K562 (cell line): ENCODE measurements around the gene PCDH9. TPM values are rescaled to one million over a fixed set of nuclear protein-coding genes. Genes with fewer than 3 reads are reported as not detected.

Experiments used
- ATAC-seq: fragments of 200-7000 bp; cut with Tn5 transposase; 3 replicates; pipeline ENCODE4 v1.9.1; 2020; ENCODE audit warnings: moderate library complexity
- BruUV-seq: library from RNA; stranded (reverse); fragments of 400-500 nt; replicated peaks from 2 replicates; lab custom pipeline; 2021; lab: Mats Ljungman, UMichigan
- CTCF ChIA-PET: fragments of 300-600 bp; formaldehyde crosslinking; extraction: SDS; loops from one replicate; lab custom pipeline; 2021; ENCODE audit warnings: low intra/inter-chr PET ratio; lab: Yijun Ruan, JAX
- POLR2A ChIA-PET: fragments of 300-600, 350-650 bp; sonication (Branson Sonifier 250); formaldehyde crosslinking; extraction: SDS; loops from one replicate; lab custom pipeline; 2021; ENCODE audit warnings: antibody characterized with exemption, inconsistent platforms; lab: Yijun Ruan, JAX
- DNase-seq, 4 experiments: peaks; one replicate each; pipeline versions ENCODE4 v3.0.0 to v3.0.0-alpha.2; 2011 to 2018; ENCODE audit warnings: low spot score in 3 of 4, mixed read lengths in 3 of 4; ENCODE audit errors: extremely low read depth in 1 of 4
- FAIRE-seq: peaks from 2 replicates; lab custom pipeline; 2011; peaks lifted over from hg19 to GRCh38; lab: Jason Lieb, UNC
- H2AFZ ChIP-seq: 2 replicates; pipeline ENCODE4 v1.6.0; 2011; ENCODE audit warnings: low read depth, low read length, control low read depth, inconsistent platforms
- H3K27ac ChIP-seq: fragments of 200-600 bp; 3 replicates; pipeline ENCODE4 v1.8.0; 2011; ENCODE audit warnings: low read depth, mild to moderate bottlenecking, control low read depth, inconsistent platforms, low read length, moderate library complexity, mixed read lengths; ENCODE audit errors: extremely low read depth
- H3K27me3 ChIP-seq, 2 experiments: fragments of 300-600 bp in 1 of 2; 2 replicates in 1 of 2; 3 replicates in 1 of 2; pipeline versions ENCODE4 v1.6.0 to v1.8.0; 2011; ENCODE audit warnings: inconsistent platforms in 2 of 2, low read length in 2 of 2, mild to moderate bottlenecking in 1 of 2, mixed read lengths in 1 of 2, moderate library complexity in 1 of 2; ENCODE audit not compliant: control insufficient read depth in 2 of 2, insufficient read depth in 2 of 2
- H3K36me3 ChIP-seq: fragments of 300-600 bp; 3 replicates; pipeline ENCODE4 v1.8.0; 2011; ENCODE audit warnings: mild to moderate bottlenecking, low read length, inconsistent platforms; ENCODE audit not compliant: control insufficient read depth, insufficient read depth
- H3K4me1 ChIP-seq, 2 experiments: fragments of 200-600 bp in 1 of 2; replicated peaks in 1 of 2; 2 replicates in 1 of 2; 3 replicates in 1 of 2; pipeline versions ENCODE4 v1.5.1 to v1.8.0; 2011; ENCODE audit warnings: inconsistent platforms in 2 of 2, low read length in 2 of 2, mild to moderate bottlenecking in 1 of 2, mixed read lengths in 1 of 2, moderate library complexity in 1 of 2; ENCODE audit not compliant: control insufficient read depth in 2 of 2, insufficient read depth in 2 of 2
- H3K4me2 ChIP-seq: 2 replicates; pipeline ENCODE4 v1.6.1; 2011; ENCODE audit warnings: low read length, control low read depth, inconsistent platforms, mixed read lengths; ENCODE audit not compliant: insufficient read depth
- H3K4me3 ChIP-seq: fragments of 200-600 bp; sonication (generic), shearing (Covaris generic); 2 replicates; pipeline ENCODE4 v1.5.1; 2016; ENCODE audit warnings: control low read depth, inconsistent platforms
- H3K79me2 ChIP-seq: fragments of 200-600 bp; 3 replicates; pipeline ENCODE4 v1.8.0; 2011; ENCODE audit warnings: low read length, inconsistent platforms; ENCODE audit not compliant: control insufficient read depth, insufficient read depth
- H3K9ac ChIP-seq, 2 experiments: 2 replicates each; pipeline versions ENCODE4 v1.6.0 to v1.6.1; 2011; ENCODE audit warnings: low read depth in 2 of 2, low read length in 2 of 2, control low read depth in 1 of 2, inconsistent platforms in 1 of 2, mild to moderate bottlenecking in 1 of 2, mixed read lengths in 1 of 2; ENCODE audit not compliant: insufficient read depth in 1 of 2
- H3K9me1 ChIP-seq: one replicate; pipeline ENCODE4 v1.6.0; 2011; ENCODE audit warnings: inconsistent platforms, mild to moderate bottlenecking, low read length, moderate library complexity; ENCODE audit not compliant: control insufficient read depth, insufficient read depth
- H3K9me3 ChIP-seq: replicated peaks from 2 replicates; pipeline ENCODE4 v1.5.1; 2011; ENCODE audit warnings: low read depth, low read length, inconsistent platforms; ENCODE audit not compliant: control insufficient read depth, insufficient read depth
- H4K20me1 ChIP-seq: replicated peaks from 2 replicates; pipeline ENCODE4 v1.6.1; 2011; ENCODE audit warnings: low read length, inconsistent platforms, mixed read lengths; ENCODE audit not compliant: control insufficient read depth, insufficient read depth
- BRCA1 ChIP-seq, 2 experiments: fragments of 450-650 bp in 1 of 2; sonication (generic) in 1 of 2; formaldehyde crosslinking in 1 of 2; IDR thresholded peaks; 2 replicates each; pipeline versions ENCODE4 v1.5.0 to v1.6.1; 2017 to 2020; ENCODE audit warnings: mild to moderate bottlenecking in 1 of 2, missing genetic modification reagents in 1 of 2
- NKRF ChIP-seq: fragments of 450-650 bp; IDR thresholded peaks from 2 replicates; pipeline ENCODE4 v1.6.1; 2016; ENCODE audit warnings: borderline replicate concordance
- PBX2 ChIP-seq, 2 experiments: IDR thresholded peaks in 1 of 2; conservative IDR thresholded peaks in 1 of 2; 2 replicates each; pipeline ENCODE4 v1.6.1; 2016; ENCODE audit warnings: low read depth in 2 of 2, mild to moderate bottlenecking in 1 of 2, missing compliant biosample characterization in 1 of 2, missing genetic modification characterization in 1 of 2, moderate library complexity in 1 of 2
- SMARCC2 ChIP-seq: fragments of 450-650 bp; IDR thresholded peaks from 2 replicates; pipeline ENCODE4 v1.6.1; 2017; ENCODE audit warnings: antibody characterized with exemption, moderate library complexity, mild to moderate bottlenecking, low read depth
- SNIP1 ChIP-seq: fragments of 450-650 bp; IDR thresholded peaks from 2 replicates; pipeline ENCODE4 v1.7.1; 2017; ENCODE audit warnings: low read depth, mild to moderate bottlenecking
- SPI1 ChIP-seq: IDR thresholded peaks from 2 replicates; pipeline ENCODE4 v1.6.1; 2011; ENCODE audit warnings: low read depth, low read length, control low read depth, borderline replicate concordance
- TEAD4 ChIP-seq, 2 experiments: sonication (generic) in 1 of 2; formaldehyde crosslinking in 1 of 2; IDR thresholded peaks; 2 replicates each; pipeline versions ENCODE4 v1.6.1 to v1.8.0; 2012 to 2022; ENCODE audit warnings: borderline replicate concordance in 1 of 2, inconsistent platforms in 1 of 2, low read length in 1 of 2, mild to moderate bottlenecking in 1 of 2, missing genetic modification reagents in 1 of 2
- ZNF175 ChIP-seq: fragments of 200-800 bp; sonication (Bioruptor generic); IDR thresholded peaks from 2 replicates; pipeline ENCODE4 v1.6.1; 2016; ENCODE audit warnings: low read depth, mild to moderate bottlenecking, missing genetic modification characterization, missing compliant biosample characterization
- ZNF23 ChIP-seq: fragments of 250-450 bp; sonication (Bioruptor Pico); IDR thresholded peaks from 2 replicates; pipeline ENCODE4 v1.4.0; 2020; ENCODE audit warnings: mild to moderate bottlenecking
- ZNF609 ChIP-seq: sonication (generic); formaldehyde crosslinking; IDR thresholded peaks from 2 replicates; pipeline ENCODE4 v1.8.1; 2023; ENCODE audit warnings: missing genetic modification reagents, mild to moderate bottlenecking, borderline replicate concordance
- ZSCAN32 ChIP-seq: fragments of 450-650 bp; formaldehyde crosslinking; IDR thresholded peaks from 2 replicates; pipeline ENCODE4 v1.4.0; 2020; ENCODE audit warnings: mild to moderate bottlenecking, moderate library complexity
- WGBS: fragments of 100-300 bp; shearing (Covaris generic); methylation state at CpG from one replicate; pipeline ENCODE4 v1.1.6; 2016; ENCODE audit warnings: low coverage, mixed read lengths; ENCODE audit not compliant: insufficient coverage; ENCODE audit errors: missing lambda C conversion rate; 5-methylcytosine and 5-hydroxymethylcytosine counted together
- in situ Hi-C: fragments of 300-500 bp; cut with MboI; formaldehyde crosslinking; loops from 4 replicates; pipeline ENCODE4 v1.15.0; 2018; ENCODE audit warnings: inconsistent platforms, mixed read lengths
- intact Hi-C: fragments of 100-400 bp; cut with micrococcal nuclease; formaldehyde crosslinking; loops from 2 replicates; pipeline ENCODE4 v1.14.2; 2022
- polyA plus RNA-seq, 8 experiments: library from polyadenylated mRNA; depleted of rRNA in 4 of 8; stranded (reverse) in 5 of 8; unstranded in 3 of 8; fragments of >200 nt; fragmentation: Nextera tagmentation in 2 of 8; fragmentation: Illumina TruSeq in 1 of 8; extraction: Ambion mirVana in 2 of 8; extraction: Trizol in 1 of 8; gene quantifications; 2 replicates each; pipeline versions ENCODE4 v1.2.1 to v1.2.3, GENCODE V29; 2011 to 2014; ENCODE audit warnings: inconsistent platforms in 1 of 8, missing spikeins in 1 of 8
- total RNA-seq, 7 experiments: library from RNA; depleted of rRNA in 6 of 7; stranded (reverse); fragments of >200 nt in 6 of 7; fragmentation: Illumina TruSeq in 2 of 7; extraction: Trizol in 2 of 7; gene quantifications; 2 replicates each; pipeline versions ENCODE4 v1.2.1 to v1.2.3, GENCODE V29; 2011 to 2021; ENCODE audit warnings: low replicate concordance in 1 of 7

Gene PCDH9
- total and polyA plus RNA-seq, 9 of the 15 experiments (the other 6 are each of a cell fraction or from before 2014, with no cell fraction given), result 1.1 to 6.7 (median 4.9) TPM

GRCh38 chr13:66343224-66343828, 886.8 kb downstream of the PCDH9 start:
- ATAC-seq (no peak), DNase-seq (no peak), FAIRE-seq (no peak)
- H3K9me3 ChIP-seq, result no peaks in the 10 kb centered on the region
- H3K36me3 ChIP-seq, result no peaks in the 10 kb centered on the region
- no peak overlapping the region for H3K27ac ChIP-seq
- POLR2A ChIA-PET, result no interaction called here
- H3K4me2 ChIP-seq, result no peak overlapping the region
- no peak overlapping the region for H3K9ac ChIP-seq
- BruUV-seq, result no TSS peak
- H3K4me3 ChIP-seq, result no peak overlapping the region
- H2AFZ ChIP-seq, result no peak overlapping the region; the same call in 1 of the 2 replicates
- H3K4me1 ChIP-seq, result no peaks in the 10 kb centered on the region
- intact Hi-C loops (no loop called here), in situ Hi-C loops (no loop called here)
- no peaks in the 10 kb centered on the region for H4K20me1 ChIP-seq
- no peaks in the 10 kb centered on the region for H3K27me3 ChIP-seq
- H3K9me1 ChIP-seq, result no peaks in the 10 kb centered on the region
- no peaks in the 10 kb centered on the region for H3K79me2 ChIP-seq
- CTCF ChIA-PET, result no interaction called here
- 9% methylated on average over 6 of the region's 9 CpGs for WGBS
- no peak for TF ChIP-seq SNIP1
- no peak for TF ChIP-seq PBX2 (CRISPR knock-in tag; IDR thresholded peaks at IDR 0.05; ENCODE audit: low read depth)
- no peak for TF ChIP-seq PBX2 (tag; conservative IDR thresholded peaks at IDR 0.05; ENCODE audit: low read depth)
- TF ChIP-seq ZNF175 (CRISPR knock-in tag), result no peak
- no peak for TF ChIP-seq ZNF23 (CRISPR knock-in tag)
- TF ChIP-seq NKRF, result no peak
- no peak for TF ChIP-seq SMARCC2
- TF ChIP-seq ZSCAN32 (CRISPR knock-in tag), result no peak
- TF ChIP-seq BRCA1 (IDR thresholded peaks at IDR 0.05), result no peak
- no peak for TF ChIP-seq BRCA1 (CRISPR knock-in tag; IDR thresholded peaks at IDR 0.05)
- TF ChIP-seq ZNF609 (CRISPR knock-in tag), result no peak
- no peak for TF ChIP-seq TEAD4 (IDR thresholded peaks at IDR 0.05; ENCODE audit: low read length)
- TF ChIP-seq TEAD4 (CRISPR knock-in tag; IDR thresholded peaks at IDR 0.05; ENCODE audit: borderline replicate concordance), result no peak
- TF ChIP-seq SPI1, result peak; percentile 28; the same call in 1 of the 2 replicates
